ENCODE data around the gene PAK5. TPM values are rescaled to one million over a fixed set of nuclear protein-coding genes. Genes with fewer than 3 reads are reported as not detected.

The PAK5 gene
- total and polyA plus RNA-seq, 11 donors = not detected

DNA sequence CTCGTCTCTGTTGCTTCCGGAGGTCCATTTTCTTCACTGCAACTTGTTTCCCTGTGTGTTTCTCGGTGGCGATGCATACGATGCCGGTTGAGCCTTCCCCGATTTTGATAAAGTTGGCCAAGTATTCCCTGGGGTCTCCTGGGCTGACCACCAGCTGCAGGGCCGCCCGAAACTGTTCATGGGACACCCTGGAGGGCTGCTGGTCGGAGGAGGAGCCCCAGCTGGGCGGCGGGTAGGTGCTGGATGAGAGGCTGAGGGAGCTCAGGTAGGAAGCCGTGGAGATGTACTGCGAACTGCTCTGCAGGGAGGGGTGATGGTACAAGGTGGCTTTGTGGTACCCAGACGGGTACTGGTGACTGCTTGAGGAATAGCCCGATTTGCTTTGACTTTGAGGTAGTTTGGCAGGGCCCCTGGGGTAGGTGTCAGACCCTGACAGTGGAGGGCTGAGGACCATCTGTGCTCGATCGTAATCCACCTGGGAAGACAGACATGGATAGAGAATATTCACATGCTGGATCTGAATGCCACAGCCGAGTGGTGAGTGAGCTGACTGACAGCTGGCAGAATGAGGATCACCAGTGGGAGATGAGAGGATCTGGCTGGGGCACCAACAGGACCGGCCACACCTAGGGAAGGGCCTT is 272.8 kb downstream of the PAK5 start:
- peaks cover 0 to 6% (median 0%) of the 10 kb centered on the region in 12 donors for H3K9me3 ChIP-seq
- ATAC-seq (no peak), DNase-seq (no peak)
- no peak for TF ChIP-seq POLR2A (IDR thresholded peaks at IDR 0.05)
- TF ChIP-seq, protein P1, sequence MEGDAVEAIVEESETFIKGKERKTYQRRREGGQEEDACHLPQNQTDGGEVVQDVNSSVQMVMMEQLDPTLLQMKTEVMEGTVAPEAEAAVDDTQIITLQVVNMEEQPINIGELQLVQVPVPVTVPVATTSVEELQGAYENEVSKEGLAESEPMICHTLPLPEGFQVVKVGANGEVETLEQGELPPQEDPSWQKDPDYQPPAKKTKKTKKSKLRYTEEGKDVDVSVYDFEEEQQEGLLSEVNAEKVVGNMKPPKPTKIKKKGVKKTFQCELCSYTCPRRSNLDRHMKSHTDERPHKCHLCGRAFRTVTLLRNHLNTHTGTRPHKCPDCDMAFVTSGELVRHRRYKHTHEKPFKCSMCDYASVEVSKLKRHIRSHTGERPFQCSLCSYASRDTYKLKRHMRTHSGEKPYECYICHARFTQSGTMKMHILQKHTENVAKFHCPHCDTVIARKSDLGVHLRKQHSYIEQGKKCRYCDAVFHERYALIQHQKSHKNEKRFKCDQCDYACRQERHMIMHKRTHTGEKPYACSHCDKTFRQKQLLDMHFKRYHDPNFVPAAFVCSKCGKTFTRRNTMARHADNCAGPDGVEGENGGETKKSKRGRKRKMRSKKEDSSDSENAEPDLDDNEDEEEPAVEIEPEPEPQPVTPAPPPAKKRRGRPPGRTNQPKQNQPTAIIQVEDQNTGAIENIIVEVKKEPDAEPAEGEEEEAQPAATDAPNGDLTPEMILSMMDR (IDR thresholded peaks at IDR 0.05) = no peak
- peaks cover 0 to 16% (median 0%) of the 10 kb centered on the region in 9 donors for H3K27me3 ChIP-seq
- H3K27ac ChIP-seq = no peak overlapping the region
- H3K36me3 ChIP-seq = no peaks in the 10 kb centered on the region
- H3K4me1 ChIP-seq = no peaks in the 10 kb centered on the region
- 83 to 85% (median 84%) methylated on average over 20 of the region's 20 CpGs for WGBS, 4 donors
- intact Hi-C loops (cut with DNase I) = no loop called here
- no peak overlapping the region for H3K4me3 ChIP-seq

DNA sequence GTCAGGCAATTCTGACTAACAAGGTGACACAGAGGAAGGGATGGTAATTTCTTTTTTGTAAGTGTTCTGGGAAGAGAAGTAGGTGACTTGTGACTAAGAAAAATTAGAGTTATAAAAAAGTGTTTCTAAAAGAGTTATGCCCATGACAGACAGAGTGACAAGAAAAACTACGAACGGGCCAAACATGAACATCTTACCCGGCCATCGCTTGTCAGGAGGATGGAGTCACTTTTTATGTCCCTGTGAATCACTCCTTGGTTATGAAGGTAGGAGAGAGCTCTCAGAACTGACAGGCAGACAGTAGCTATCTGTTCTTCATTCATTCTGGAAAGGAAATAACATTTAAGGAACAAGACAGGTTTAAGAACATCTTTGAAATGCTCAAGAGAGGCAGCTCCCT is 281.5 kb downstream of the PAK5 start:
- Histone ChIP-seq H3K27ac (no peak overlapping the region), H3K4me1 (no peaks in the 10 kb centered on the region), H3K27me3 (peaks cover 0 to 28% (median 8%) of the 10 kb centered on the region in 9 donors), H3K4me3 (no peak overlapping the region), H3K9me3 (peaks cover 0 to 8% (median 0%) of the 10 kb centered on the region in 12 donors), H3K36me3 (no peaks in the 10 kb centered on the region)
- intact Hi-C loops (cut with DNase I) = no loop called here
- 91 to 96% (median 92%) methylated on average over 4 of the region's 4 CpGs for WGBS, 4 donors
- TF ChIP-seq, protein P1 (IDR thresholded peaks at IDR 0.05) = no peak
- no peak for TF ChIP-seq POLR2A (IDR thresholded peaks at IDR 0.05)
- DNase-seq (no peak), ATAC-seq (no peak)

DNA sequence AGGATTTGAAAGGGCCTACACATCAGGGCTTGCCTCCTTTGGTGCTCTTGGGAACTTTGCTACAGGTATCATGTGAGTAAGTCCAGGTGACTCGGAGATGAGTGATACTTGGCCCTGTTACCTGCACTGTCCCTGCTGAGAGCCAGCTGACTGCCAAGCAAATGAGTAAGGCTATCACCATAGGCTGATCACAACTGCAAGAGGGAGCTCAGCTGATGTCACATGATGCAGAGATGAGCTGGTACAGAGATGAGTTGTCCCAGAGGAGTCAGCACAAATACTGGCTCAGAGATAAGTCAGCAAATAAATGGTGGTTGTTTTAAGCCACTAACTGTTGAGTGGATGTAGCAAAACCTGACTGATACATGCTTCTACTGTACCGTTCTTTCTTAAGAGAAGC is 283.1 kb downstream of the PAK5 start:
- DNase-seq (no peak), ATAC-seq (no peak)
- TF ChIP-seq POLR2A (IDR thresholded peaks at IDR 0.05) = no peak
- TF ChIP-seq, protein P1 (IDR thresholded peaks at IDR 0.05) = no peak
- H3K9me3 ChIP-seq = peaks cover 0 to 8% (median 0%) of the 10 kb centered on the region in 12 donors
- no peaks in the 10 kb centered on the region for H3K36me3 ChIP-seq
- H3K27me3 ChIP-seq = peaks cover 0 to 21% (median 8%) of the 10 kb centered on the region in 9 donors
- intact Hi-C loops (cut with DNase I) = no loop called here
- H3K4me3 ChIP-seq = no peak overlapping the region
- no peaks in the 10 kb centered on the region for H3K4me1 ChIP-seq
- 71 to 83% (median 81%) methylated on average over 2 of the region's 2 CpGs for WGBS, 4 donors
- no peak overlapping the region for H3K27ac ChIP-seq

DNA sequence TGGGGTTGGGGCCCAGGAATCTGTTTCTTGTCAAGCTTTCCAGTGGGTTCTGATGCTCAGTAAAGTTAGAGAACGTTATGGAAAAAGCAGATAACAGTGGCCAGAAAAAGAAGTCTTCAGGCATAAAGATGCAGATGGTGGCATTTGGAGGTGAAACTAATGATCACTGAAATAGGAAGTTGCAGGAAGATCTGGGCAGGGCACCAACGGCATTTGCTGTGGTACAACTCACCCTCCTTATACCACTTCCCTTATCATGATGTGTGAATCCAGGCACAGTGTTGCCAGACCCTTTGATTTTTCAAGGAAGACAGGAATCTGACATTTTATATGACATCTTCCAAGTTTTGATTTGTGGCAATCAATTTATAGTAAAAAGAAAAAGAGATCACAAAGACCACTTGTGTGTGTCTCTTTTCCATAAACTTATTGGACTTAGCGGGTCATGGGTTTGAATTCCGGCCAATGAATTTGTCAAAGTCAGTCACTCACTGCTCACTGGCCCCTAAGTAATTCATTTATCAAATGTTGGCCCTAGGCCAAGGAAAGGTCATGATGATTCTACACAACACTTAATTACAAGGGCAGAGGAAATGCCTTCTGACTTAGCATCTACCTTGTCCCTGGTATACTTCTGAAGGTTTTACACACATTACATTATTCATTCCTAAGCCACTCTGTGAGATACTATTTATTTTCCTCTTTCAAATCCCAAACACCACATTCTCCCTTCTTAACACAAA is 286.9 kb downstream of the PAK5 start:
- Histone ChIP-seq H3K4me3 (no peak overlapping the region), H3K27me3 (no peaks in the 10 kb centered on the region), H3K9me3 (peaks cover 0 to 8% (median 0%) of the 10 kb centered on the region in 12 donors), H3K4me1 (no peaks in the 10 kb centered on the region), H3K36me3 (no peaks in the 10 kb centered on the region), H3K27ac (no peak overlapping the region)
- WGBS, 4 donors = 53 to 59% (median 56%) methylated on average over 4 of the region's 4 CpGs
- TF ChIP-seq, protein P1 (IDR thresholded peaks at IDR 0.05) = no peak
- no peak for TF ChIP-seq POLR2A (IDR thresholded peaks at IDR 0.05)
- intact Hi-C loops (cut with DNase I) = no loop called here
- DNase-seq (no peak), ATAC-seq (no peak)
